Subcutaneous abdominal adipose tissue (tissue), 5 donors: ENCODE measurements around the gene XKR8.

Experiments
- H3K27ac ChIP-seq: one replicate; pipeline ENCODE4 v1.7.0; 2013; ENCODE audit warnings: low read depth, mild to moderate bottlenecking, inconsistent platforms, low read length, moderate library complexity
- H3K27me3 ChIP-seq, 5 donors: one replicate each; pipeline ENCODE4 v1.7.0; 2013; ENCODE audit warnings: low read length in 5 of 5, inconsistent platforms in 1 of 5; ENCODE audit not compliant: control insufficient read depth in 5 of 5, insufficient read depth in 4 of 5
- H3K36me3 ChIP-seq, 5 donors: one replicate each; pipeline ENCODE4 v1.7.0; 2013; ENCODE audit warnings: low read length in 5 of 5; ENCODE audit not compliant: control insufficient read depth in 5 of 5, insufficient read depth in 5 of 5
- H3K4me1 ChIP-seq, 5 donors: one replicate each; pipeline ENCODE4 v1.7.0; 2013; ENCODE audit warnings: low read length in 5 of 5, mild to moderate bottlenecking in 3 of 5, moderate library complexity in 1 of 5; ENCODE audit not compliant: control insufficient read depth in 5 of 5, insufficient read depth in 5 of 5
- H3K4me3 ChIP-seq, 5 donors: one replicate each; pipeline ENCODE4 v1.7.0; 2013; ENCODE audit warnings: low read length in 5 of 5, low read depth in 1 of 5
- H3K9ac ChIP-seq, 5 donors: one replicate each; pipeline ENCODE4 v1.7.0; 2013; ENCODE audit warnings: low read length in 5 of 5, mild to moderate bottlenecking in 4 of 5, moderate library complexity in 3 of 5
- H3K9me3 ChIP-seq, 5 donors: one replicate each; pipeline ENCODE4 v1.7.0; 2013; ENCODE audit warnings: low read length in 5 of 5; ENCODE audit not compliant: control insufficient read depth in 5 of 5
- donor health status: healthy.
- donor health status: healthy.
- donor health status: healthy.
- donor health status: healthy.
- donor health status: healthy.

XKR8 gene

GRCh38 chr1:27959792-27960603 lies at the start of gene XKR8:
XKR8 (plus strand) TSS chr1:27959973; CDS start chr1:27960070, 97 bp downstream.
- Histone ChIP-seq H3K27ac (peak within 1 kb of the TSS; percentile 83), H3K9ac (peak within 1 kb of the TSS; percentile 63 to 94 (median 81)), H3K27me3 (peaks cover 0 to 3% (median 0%) of the 10 kb centered on the region in 5 donors), H3K9me3 (no peaks in the 10 kb centered on the region), H3K4me1 (peaks cover 8 to 32% (median 24%) of the 10 kb centered on the region in 5 donors), H3K4me3 (peak within 1 kb of the TSS; percentile 71 to 91 (median 81)), H3K36me3 (peaks cover 0 to 20% (median 15%) of the 10 kb centered on the region in 5 donors)

GRCh38 chr1:27912429-27912828 lies 47.3 kb upstream of the XKR8 start:
- Histone ChIP-seq H3K36me3 (peaks cover 5 to 47% (median 29%) of the 10 kb centered on the region in 5 donors), H3K4me3 (no peak overlapping the region), H3K27me3 (no peaks in the 10 kb centered on the region), H3K9ac (peak overlapping the region in 1 of 5 donors; percentile 30), H3K9me3 (peaks cover 0 to 7% (median 5%) of the 10 kb centered on the region in 5 donors), H3K27ac (no peak overlapping the region), H3K4me1 (peaks cover 6 to 12% (median 11%) of the 10 kb centered on the region in 5 donors)

GRCh38 chr1:27915082-27915575 lies 44.6 kb upstream of the XKR8 start:
- H3K36me3 ChIP-seq, result peaks cover 0 to 21% (median 9%) of the 10 kb centered on the region in 5 donors
- H3K4me3 ChIP-seq, result peak overlapping the region in 4 of 5 donors; percentile 86 to 95 (median 88)
- no peaks in the 10 kb centered on the region for H3K27me3 ChIP-seq
- H3K9ac ChIP-seq, result no peak overlapping the region
- peaks cover 0 to 7% (median 5%) of the 10 kb centered on the region in 5 donors for H3K9me3 ChIP-seq
- H3K27ac ChIP-seq, result no peak overlapping the region
- H3K4me1 ChIP-seq, result peaks cover 6 to 12% (median 11%) of the 10 kb centered on the region in 5 donors

- H3K4me3 ChIP-seq, result no peak overlapping the region
- H3K4me1 ChIP-seq, result no peaks in the 10 kb centered on the region
- no peak overlapping the region for H3K9ac ChIP-seq
- H3K27ac ChIP-seq, result no peak overlapping the region
- H3K36me3 ChIP-seq, result no peaks in the 10 kb centered on the region
- H3K9me3 ChIP-seq, result no peaks in the 10 kb centered on the region
- H3K27me3 ChIP-seq, result no peaks in the 10 kb centered on the region
These were observed 37.5 kb upstream of the XKR8 start for GRCh38 chr1:27922272-27922671.

- H3K27me3 ChIP-seq, result no peaks in the 10 kb centered on the region
- peaks cover 0 to 3% (median 0%) of the 10 kb centered on the region in 5 donors for H3K4me1 ChIP-seq
- H3K36me3 ChIP-seq, result no peaks in the 10 kb centered on the region
- no peak overlapping the region for H3K27ac ChIP-seq
- H3K9ac ChIP-seq, result no peak overlapping the region
- H3K9me3 ChIP-seq, result no peaks in the 10 kb centered on the region
- no peak overlapping the region for H3K4me3 ChIP-seq
These were observed 31.4 kb upstream of the XKR8 start for GRCh38 chr1:27928216-27928954.

- Histone ChIP-seq H3K4me1 (peaks cover 0 to 13% (median 9%) of the 10 kb centered on the region in 5 donors), H3K9me3 (no peaks in the 10 kb centered on the region), H3K27me3 (peaks cover 11 to 17% (median 13%) of the 10 kb centered on the region in 5 donors), H3K36me3 (no peaks in the 10 kb centered on the region), H3K27ac (no peak overlapping the region), H3K4me3 (no peak overlapping the region), H3K9ac (no peak overlapping the region)
These were observed 28.6 kb upstream of the XKR8 start for GRCh38 chr1:27931184-27931583.

- Histone ChIP-seq H3K27ac (no peak overlapping the region), H3K4me1 (peaks cover 0 to 13% (median 9%) of the 10 kb centered on the region in 5 donors), H3K9me3 (no peaks in the 10 kb centered on the region), H3K27me3 (peaks cover 11 to 17% (median 13%) of the 10 kb centered on the region in 5 donors), H3K36me3 (no peaks in the 10 kb centered on the region), H3K4me3 (no peak overlapping the region), H3K9ac (no peak overlapping the region)
These were observed 28.0 kb upstream of the XKR8 start for GRCh38 chr1:27931759-27932158.

- H3K9ac ChIP-seq, result peak within 1 kb of the TSS in 1 of 5 donors; percentile 48
- peaks cover 11 to 17% (median 13%) of the 10 kb centered on the region in 5 donors for H3K27me3 ChIP-seq
- H3K4me3 ChIP-seq, result peak within 1 kb of the TSS in 2 of 5 donors; percentile 13 to 29
- no peaks in the 10 kb centered on the region for H3K9me3 ChIP-seq
- H3K27ac ChIP-seq, result no peak within 1 kb of the TSS
- H3K4me1 ChIP-seq, result peaks cover 0 to 13% (median 9%) of the 10 kb centered on the region in 5 donors
- no peaks in the 10 kb centered on the region for H3K36me3 ChIP-seq
These were observed 24.8 kb upstream of the XKR8 start, which contains the start of gene SMPDL3B for GRCh38 chr1:27934818-27935549. SMPDL3B (plus strand) TSS chr1:27935000; CDS start chr1:27935184, 184 bp downstream.

- Histone ChIP-seq H3K27ac (no peak overlapping the region), H3K4me1 (peaks cover 0 to 13% (median 9%) of the 10 kb centered on the region in 5 donors), H3K27me3 (peaks cover 11 to 17% (median 13%) of the 10 kb centered on the region in 5 donors), H3K36me3 (no peaks in the 10 kb centered on the region), H3K9me3 (no peaks in the 10 kb centered on the region), H3K4me3 (no peak overlapping the region), H3K9ac (no peak overlapping the region)
These were observed 24.1 kb upstream of the XKR8 start for GRCh38 chr1:27935721-27936120.
